Renal cortical epithelial cell (primary cell): ENCODE data around the gene SLC39A11. TPM values are rescaled to one million over a fixed set of nuclear protein-coding genes. Genes with fewer than 3 reads are reported as not detected.
"Not testable (repeated sequence)": the region's sequence is repeated elsewhere in the genome, so short reads cannot be mapped to it uniquely, and the experiment has no call there.

Experiments
- DNase-seq: peaks from one replicate; pipeline ENCODE4 v3.0.0-alpha.2; 2011; ENCODE audit warnings: low read depth
- total RNA-seq: library from RNA; depleted of rRNA; stranded (reverse); fragments of >200 nt; gene quantifications from 2 replicates; pipeline ENCODE4 v1.2.3, GENCODE V29; 2014

The SLC39A11 gene
- total RNA-seq, 1 donor from 2014 or later: 24.2 TPM

- DNase-seq: no peak
Observed at GRCh38 chr17:72658675-72659074, 433.8 kb downstream of the SLC39A11 start.

GRCh38 chr17:72657467-72658317, 434.8 kb downstream of the SLC39A11 start:
- DNase-seq: peak; percentile 41

- DNase-seq: no peak
Observed at GRCh38 chr17:72656130-72656763, 436.2 kb downstream of the SLC39A11 start.

GRCh38 chr17:72654706-72655105, 437.8 kb downstream of the SLC39A11 start:
- no peak for DNase-seq

- peak; percentile 12 for DNase-seq
Observed at GRCh38 chr17:72651988-72652387, 440.5 kb downstream of the SLC39A11 start.

- no peak for DNase-seq
Observed at GRCh38 chr17:72648702-72649101, 443.8 kb downstream of the SLC39A11 start.

GRCh38 chr17:72646176-72646575, 446.3 kb downstream of the SLC39A11 start:
- no peak for DNase-seq

- no peak for DNase-seq
Observed at GRCh38 chr17:72644492-72644891, 448.0 kb downstream of the SLC39A11 start.

GRCh38 chr17:72643575-72644216, 448.8 kb downstream of the SLC39A11 start:
- DNase-seq: no peak

- DNase-seq: peak; percentile 18
Observed at GRCh38 chr17:72642720-72643119, 449.8 kb downstream of the SLC39A11 start.

- DNase-seq: no peak
Observed at GRCh38 chr17:72640415-72641165, 451.9 kb downstream of the SLC39A11 start.

- DNase-seq: no peak
Observed at GRCh38 chr17:72639711-72640110, 452.8 kb downstream of the SLC39A11 start.

GRCh38 chr17:72638932-72639331, 453.6 kb downstream of the SLC39A11 start:
- not testable (repeated sequence) for DNase-seq

GRCh38 chr17:72635034-72635635, 457.4 kb downstream of the SLC39A11 start:
- DNase-seq: no peak

GRCh38 chr17:72634621-72635020, 457.9 kb downstream of the SLC39A11 start:
- DNase-seq: no peak

GRCh38 chr17:72631949-72632684, 460.4 kb downstream of the SLC39A11 start:
- no peak for DNase-seq

- DNase-seq: no peak
Observed at GRCh38 chr17:72631568-72631948, 460.9 kb downstream of the SLC39A11 start.

- DNase-seq: peak; percentile 47
Observed at GRCh38 chr17:72624652-72625051, 467.8 kb downstream of the SLC39A11 start.

GRCh38 chr17:72624226-72624625, 468.3 kb downstream of the SLC39A11 start:
- no peak for DNase-seq

- DNase-seq: peak; percentile 68
Observed at GRCh38 chr17:72622661-72623433, 469.6 kb downstream of the SLC39A11 start.
